ENCODE results near the gene GAS2L1.
A peak's percentile ranks its signal among the peaks of the same experiment; 100 is the strongest.
"Not testable (repeated sequence)": the region's sequence is repeated elsewhere in the genome, so short reads cannot be mapped to it uniquely, and the experiment has no call there.

GAS2L1 gene

GRCh38 chr22:29348041-29348440 lies 41.6 kb downstream of the GAS2L1 start:
- FAIRE-seq: no peak
- no peak for DNase-seq (ENCODE audit: insufficient read length)
- TF ChIP-seq TAF1 (IDR thresholded peaks at IDR 0.05; ENCODE audit: borderline replicate concordance, low read depth, low read length) (no peak), POLR2A (IDR thresholded peaks at IDR 0.05; ENCODE audit: low read depth, low read length) (no peak), POLR2AphosphoS5 (IDR thresholded peaks at IDR 0.05; ENCODE audit: low read depth, low read length) (no peak)

GRCh38 chr22:29348956-29349355 lies 42.5 kb downstream of the GAS2L1 start:
- TF ChIP-seq TAF1 (IDR thresholded peaks at IDR 0.05; ENCODE audit: borderline replicate concordance, low read depth, low read length): no peak
- peak; percentile 30 for FAIRE-seq
- DNase-seq (ENCODE audit: insufficient read length): no peak

- TF ChIP-seq TAF1 (IDR thresholded peaks at IDR 0.05; ENCODE audit: borderline replicate concordance, low read depth, low read length) (no peak), POLR2AphosphoS5 (IDR thresholded peaks at IDR 0.05; ENCODE audit: low read depth, low read length) (no peak), POLR2A (IDR thresholded peaks at IDR 0.05; ENCODE audit: low read depth, low read length) (no peak)
- DNase-seq (ENCODE audit: insufficient read length): no peak
- no peak for FAIRE-seq
Observed at GRCh38 chr22:29351042-29351441, 44.6 kb downstream of the GAS2L1 start.

GRCh38 chr22:29351891-29352290 lies 45.4 kb downstream of the GAS2L1 start:
- DNase-seq (ENCODE audit: insufficient read length): no peak
- no peak for TF ChIP-seq TAF1 (IDR thresholded peaks at IDR 0.05; ENCODE audit: borderline replicate concordance, low read depth, low read length)
- TF ChIP-seq POLR2AphosphoS5 (IDR thresholded peaks at IDR 0.05; ENCODE audit: low read depth, low read length): no peak
- TF ChIP-seq POLR2A (IDR thresholded peaks at IDR 0.05; ENCODE audit: low read depth, low read length): no peak
- FAIRE-seq: no peak

GRCh38 chr22:29352778-29353177 lies 46.3 kb downstream of the GAS2L1 start:
- TF ChIP-seq POLR2A (IDR thresholded peaks at IDR 0.05; ENCODE audit: low read depth, low read length) (no peak), TAF1 (IDR thresholded peaks at IDR 0.05; ENCODE audit: borderline replicate concordance, low read depth, low read length) (no peak), POLR2AphosphoS5 (IDR thresholded peaks at IDR 0.05; ENCODE audit: low read depth, low read length) (no peak)
- no peak for FAIRE-seq
- no peak for DNase-seq (ENCODE audit: insufficient read length)

GRCh38 chr22:29353286-29353685 lies 46.8 kb downstream of the GAS2L1 start:
- no peak for FAIRE-seq
- TF ChIP-seq POLR2AphosphoS5 (IDR thresholded peaks at IDR 0.05; ENCODE audit: low read depth, low read length): no peak
- DNase-seq (ENCODE audit: insufficient read length): no peak

- DNase-seq (ENCODE audit: insufficient read length): no peak
- FAIRE-seq: no peak
- no peak for TF ChIP-seq TAF1 (IDR thresholded peaks at IDR 0.05; ENCODE audit: borderline replicate concordance, low read depth, low read length)
- no peak for TF ChIP-seq POLR2AphosphoS5 (IDR thresholded peaks at IDR 0.05; ENCODE audit: low read depth, low read length)
- TF ChIP-seq POLR2A (IDR thresholded peaks at IDR 0.05; ENCODE audit: low read depth, low read length): no peak
Observed at GRCh38 chr22:29353860-29354259, 47.4 kb downstream of the GAS2L1 start.

GRCh38 chr22:29357193-29357890 lies 50.9 kb downstream of the GAS2L1 start:
- DNase-seq (ENCODE audit: insufficient read length); FAIRE-seq: not testable (repeated sequence)

GRCh38 chr22:29359469-29359868 lies 53.0 kb downstream of the GAS2L1 start:
- TF ChIP-seq TAF1 (IDR thresholded peaks at IDR 0.05; ENCODE audit: borderline replicate concordance, low read depth, low read length) (no peak), POLR2AphosphoS5 (IDR thresholded peaks at IDR 0.05; ENCODE audit: low read depth, low read length) (no peak), POLR2A (IDR thresholded peaks at IDR 0.05; ENCODE audit: low read depth, low read length) (no peak)
- DNase-seq (ENCODE audit: insufficient read length) (no peak), FAIRE-seq (no peak)

Measured in GM12892 (cell line).